K562 (cell line): ENCODE data around the gene RNF32. TPM values are rescaled to one million over a fixed set of nuclear protein-coding genes. Genes with fewer than 3 reads are reported as not detected.

ENCODE experiments used
- ATAC-seq: fragments of 200-7000 bp; cut with Tn5 transposase; 3 replicates; pipeline ENCODE4 v1.9.1; 2020; ENCODE audit warnings: moderate library complexity
- BruUV-seq: library from RNA; stranded (reverse); fragments of 400-500 nt; replicated peaks from 2 replicates; lab custom pipeline; 2021; lab: Mats Ljungman, UMichigan
- CTCF ChIA-PET: fragments of 300-600 bp; formaldehyde crosslinking; extraction: SDS; loops from one replicate; lab custom pipeline; 2021; ENCODE audit warnings: low intra/inter-chr PET ratio; lab: Yijun Ruan, JAX
- POLR2A ChIA-PET: fragments of 300-600, 350-650 bp; sonication (Branson Sonifier 250); formaldehyde crosslinking; extraction: SDS; loops from one replicate; lab custom pipeline; 2021; ENCODE audit warnings: antibody characterized with exemption, inconsistent platforms; lab: Yijun Ruan, JAX
- DNase-seq, 4 experiments: peaks; one replicate each; pipeline versions ENCODE4 v3.0.0 to v3.0.0-alpha.2; 2011 to 2018; ENCODE audit warnings: low spot score in 3 of 4, mixed read lengths in 3 of 4; ENCODE audit errors: extremely low read depth in 1 of 4
- FAIRE-seq: peaks from 2 replicates; lab custom pipeline; 2011; peaks lifted over from hg19 to GRCh38; lab: Jason Lieb, UNC
- H2AFZ ChIP-seq: 2 replicates; pipeline ENCODE4 v1.6.0; 2011; ENCODE audit warnings: low read depth, low read length, control low read depth, inconsistent platforms
- H3K27ac ChIP-seq: fragments of 200-600 bp; 3 replicates; pipeline ENCODE4 v1.8.0; 2011; ENCODE audit warnings: low read depth, mild to moderate bottlenecking, control low read depth, inconsistent platforms, low read length, moderate library complexity, mixed read lengths; ENCODE audit errors: extremely low read depth
- H3K27me3 ChIP-seq, 2 experiments: fragments of 300-600 bp in 1 of 2; 2 replicates in 1 of 2; 3 replicates in 1 of 2; pipeline versions ENCODE4 v1.6.0 to v1.8.0; 2011; ENCODE audit warnings: inconsistent platforms in 2 of 2, low read length in 2 of 2, mild to moderate bottlenecking in 1 of 2, mixed read lengths in 1 of 2, moderate library complexity in 1 of 2; ENCODE audit not compliant: control insufficient read depth in 2 of 2, insufficient read depth in 2 of 2
- H3K36me3 ChIP-seq: fragments of 300-600 bp; 3 replicates; pipeline ENCODE4 v1.8.0; 2011; ENCODE audit warnings: mild to moderate bottlenecking, low read length, inconsistent platforms; ENCODE audit not compliant: control insufficient read depth, insufficient read depth
- H3K4me1 ChIP-seq, 2 experiments: fragments of 200-600 bp in 1 of 2; replicated peaks in 1 of 2; 2 replicates in 1 of 2; 3 replicates in 1 of 2; pipeline versions ENCODE4 v1.5.1 to v1.8.0; 2011; ENCODE audit warnings: inconsistent platforms in 2 of 2, low read length in 2 of 2, mild to moderate bottlenecking in 1 of 2, mixed read lengths in 1 of 2, moderate library complexity in 1 of 2; ENCODE audit not compliant: control insufficient read depth in 2 of 2, insufficient read depth in 2 of 2
- H3K4me2 ChIP-seq: 2 replicates; pipeline ENCODE4 v1.6.1; 2011; ENCODE audit warnings: low read length, control low read depth, inconsistent platforms, mixed read lengths; ENCODE audit not compliant: insufficient read depth
- H3K4me3 ChIP-seq: fragments of 200-600 bp; sonication (generic), shearing (Covaris generic); 2 replicates; pipeline ENCODE4 v1.5.1; 2016; ENCODE audit warnings: control low read depth, inconsistent platforms
- H3K79me2 ChIP-seq: fragments of 200-600 bp; 3 replicates; pipeline ENCODE4 v1.8.0; 2011; ENCODE audit warnings: low read length, inconsistent platforms; ENCODE audit not compliant: control insufficient read depth, insufficient read depth
- H3K9ac ChIP-seq, 2 experiments: 2 replicates each; pipeline versions ENCODE4 v1.6.0 to v1.6.1; 2011; ENCODE audit warnings: low read depth in 2 of 2, low read length in 2 of 2, control low read depth in 1 of 2, inconsistent platforms in 1 of 2, mild to moderate bottlenecking in 1 of 2, mixed read lengths in 1 of 2; ENCODE audit not compliant: insufficient read depth in 1 of 2
- H3K9me1 ChIP-seq: one replicate; pipeline ENCODE4 v1.6.0; 2011; ENCODE audit warnings: inconsistent platforms, mild to moderate bottlenecking, low read length, moderate library complexity; ENCODE audit not compliant: control insufficient read depth, insufficient read depth
- H3K9me3 ChIP-seq: replicated peaks from 2 replicates; pipeline ENCODE4 v1.5.1; 2011; ENCODE audit warnings: low read depth, low read length, inconsistent platforms; ENCODE audit not compliant: control insufficient read depth, insufficient read depth
- H4K20me1 ChIP-seq: replicated peaks from 2 replicates; pipeline ENCODE4 v1.6.1; 2011; ENCODE audit warnings: low read length, inconsistent platforms, mixed read lengths; ENCODE audit not compliant: control insufficient read depth, insufficient read depth
- BCL6 ChIP-seq: fragments of 250-450 bp; sonication (Bioruptor Pico); IDR thresholded peaks from 2 replicates; pipeline ENCODE4 v1.4.0; 2020
- MCM3 ChIP-seq: fragments of 450-650 bp; IDR thresholded peaks from 2 replicates; pipeline ENCODE4 v1.6.1; 2016
- POU5F1 ChIP-seq: fragments of 150-350 bp; IDR thresholded peaks from 2 replicates; pipeline ENCODE4 v1.6.1; 2014; ENCODE audit warnings: borderline replicate concordance, low read length, low read depth, mild to moderate bottlenecking; ENCODE audit not compliant: partially characterized antibody
- SUPT5H ChIP-seq: fragments of 450-650 bp; IDR thresholded peaks from 2 replicates; pipeline ENCODE4 v1.6.1; 2016
- ZNF140 ChIP-seq: fragments of 250-450 bp; sonication (Bioruptor Pico); IDR thresholded peaks from 2 replicates; pipeline ENCODE4 v1.8.0; 2021; ENCODE audit warnings: moderate library complexity, mild to moderate bottlenecking, inconsistent platforms
- WGBS: fragments of 100-300 bp; shearing (Covaris generic); methylation state at CpG from one replicate; pipeline ENCODE4 v1.1.6; 2016; ENCODE audit warnings: low coverage, mixed read lengths; ENCODE audit not compliant: insufficient coverage; ENCODE audit errors: missing lambda C conversion rate; 5-methylcytosine and 5-hydroxymethylcytosine counted together
- in situ Hi-C: fragments of 300-500 bp; cut with MboI; formaldehyde crosslinking; loops from 4 replicates; pipeline ENCODE4 v1.15.0; 2018; ENCODE audit warnings: inconsistent platforms, mixed read lengths
- intact Hi-C: fragments of 100-400 bp; cut with micrococcal nuclease; formaldehyde crosslinking; loops from 2 replicates; pipeline ENCODE4 v1.14.2; 2022
- polyA plus RNA-seq, 8 experiments: library from polyadenylated mRNA; depleted of rRNA in 4 of 8; stranded (reverse) in 5 of 8; unstranded in 3 of 8; fragments of >200 nt; fragmentation: Nextera tagmentation in 2 of 8; fragmentation: Illumina TruSeq in 1 of 8; extraction: Ambion mirVana in 2 of 8; extraction: Trizol in 1 of 8; gene quantifications; 2 replicates each; pipeline versions ENCODE4 v1.2.1 to v1.2.3, GENCODE V29; 2011 to 2014; ENCODE audit warnings: inconsistent platforms in 1 of 8, missing spikeins in 1 of 8
- total RNA-seq, 7 experiments: library from RNA; depleted of rRNA in 6 of 7; stranded (reverse); fragments of >200 nt in 6 of 7; fragmentation: Illumina TruSeq in 2 of 7; extraction: Trizol in 2 of 7; gene quantifications; 2 replicates each; pipeline versions ENCODE4 v1.2.1 to v1.2.3, GENCODE V29; 2011 to 2021; ENCODE audit warnings: low replicate concordance in 1 of 7

The RNF32 gene
- total and polyA plus RNA-seq, 9 of the 15 experiments (the other 6 are each of a cell fraction or from before 2014, with no cell fraction given): 2.6 to 7.0 (median 4.6) TPM

GRCh38 chr7:156606135-156606534 is 34.4 kb upstream of the RNF32 start:
- H3K27ac ChIP-seq: no peak overlapping the region
- H2AFZ ChIP-seq: no peak overlapping the region
- peaks cover 7 to 22% of the 10 kb centered on the region in 2 experiments; a peak in 4 of 5 replicates for H3K4me1 ChIP-seq
- H3K4me2 ChIP-seq: no peak overlapping the region
- no peak for TF ChIP-seq SUPT5H
- no peak for TF ChIP-seq MCM3
- TF ChIP-seq ZNF140: no peak
- no peak for TF ChIP-seq BCL6
- H3K9me3 ChIP-seq: no peaks in the 10 kb centered on the region
- no peak overlapping the region for H3K9ac ChIP-seq
- whole genome bisulfite sequencing: 20% methylated on average over 5 of the region's 5 CpGs
- BruUV-seq: no TSS peak
- CTCF ChIA-PET: no interaction called here
- 0 out of 2 replicates have a peak, but pooled peaks cover 4% of the 10 kb centered on the region for H4K20me1 ChIP-seq
- no peak for DNase-seq
- H3K79me2 ChIP-seq: no peaks in the 10 kb centered on the region
- ATAC-seq: no peak
- intact Hi-C loops (no loop called here), in situ Hi-C loops (no loop called here)
- peaks cover 0 to 34% of the 10 kb centered on the region in 2 experiments; a peak in 3 of 5 replicates for H3K27me3 ChIP-seq
- POLR2A ChIA-PET: interaction anchor here (0.8 to 1.3 kb wide), 2 partner anchors 33 to 34 kb away, joined by 3 to 5 read pairs; no protein-coding TSS in a partner anchor
- H3K36me3 ChIP-seq: no peaks in the 10 kb centered on the region
- no peaks in the 10 kb centered on the region for H3K9me1 ChIP-seq
- no peak for FAIRE-seq
- no peak overlapping the region for H3K4me3 ChIP-seq

- no peak for ATAC-seq
- FAIRE-seq: no peak
- POLR2A ChIA-PET: interaction anchor here (1.3 kb wide), 1 partner anchor 32 kb away, joined by 5 read pairs; no protein-coding TSS in a partner anchor
Observed at GRCh38 chr7:156606691-156607331, 33.8 kb upstream of the RNF32 start.

More at GRCh38 chr7:156606691-156607331, 33.8 kb upstream of the RNF32 start:
- no peak overlapping the region for H3K4me3 ChIP-seq
- 32% methylated on average over 7 of the region's 14 CpGs for WGBS
- H3K9me1 ChIP-seq: no peaks in the 10 kb centered on the region
- H3K79me2 ChIP-seq: no peaks in the 10 kb centered on the region
- H3K4me2 ChIP-seq: no peak overlapping the region
- intact Hi-C loops (no loop called here), in situ Hi-C loops (no loop called here)
- H4K20me1 ChIP-seq: 0 out of 2 replicates have a peak, but pooled peaks cover 4% of the 10 kb centered on the region
- no peak for DNase-seq
- CTCF ChIA-PET: no interaction called here
- H2AFZ ChIP-seq: no peak overlapping the region
- no peaks in the 10 kb centered on the region for H3K36me3 ChIP-seq
- H3K9ac ChIP-seq: no peak overlapping the region
- H3K27ac ChIP-seq: no peak overlapping the region
- peaks cover 0 to 34% of the 10 kb centered on the region in 2 experiments; a peak in 3 of 5 replicates for H3K27me3 ChIP-seq
- peaks cover 7 to 22% of the 10 kb centered on the region in 2 experiments; a peak in 4 of 5 replicates for H3K4me1 ChIP-seq
- no peak for TF ChIP-seq POU5F1
- no peaks in the 10 kb centered on the region for H3K9me3 ChIP-seq
- BruUV-seq: no TSS peak
